ENCODE measurements around the gene RARA. TPM values are rescaled to one million over a fixed set of nuclear protein-coding genes. Genes with fewer than 3 reads are reported as not detected.
A peak's percentile ranks its signal among the peaks of the same experiment; 100 is the strongest.

RARA gene
- total and polyA plus RNA-seq, 2 of the 4 experiments (the other 2 are of a cell fraction): 9.0 to 12.7 TPM

- Histone ChIP-seq H3K9me1 (ENCODE audit: insufficient read depth, low read length) (peaks cover 42% of the 10 kb centered on the region), H3K79me1 (ENCODE audit: low read depth in 1 of 2, low read length in 2 of 2) (peaks cover 15 to 96% of the 10 kb centered on the region in 2 experiments), H2BK15ac (ENCODE audit: low read depth, low read length) (no peak overlapping the region; the same call in 2 of the 3 replicates), H3K18ac (ENCODE audit: low read depth, low read length) (no peak overlapping the region), H4K20me1 (ENCODE audit: insufficient read depth, low read length) (peaks cover 76% of the 10 kb centered on the region), H3K4me3 (ENCODE audit: insufficient read depth, low read depth, low read length) (no peak overlapping the region), H3K27me3 (ENCODE audit: control insufficient read depth, insufficient read depth, low read length) (no peaks in the 10 kb centered on the region), H3K4me2 (ENCODE audit: low read depth, low read length) (no peak overlapping the region), H3K14ac (replicated peaks; ENCODE audit: low read depth, low read length) (peak overlapping the region; percentile 27), H2AFZ (replicated peaks; ENCODE audit: low read length, poor library complexity) (peak overlapping the region; percentile 92), H3K56ac (ENCODE audit: extremely low read depth, insufficient read depth, low read length) (no peak overlapping the region; the same call in 1 of the 2 replicates), H3K23ac (ENCODE audit: low read depth, low read length) (peak overlapping the region; percentile 38; the same call in 1 of the 2 replicates), H4K8ac (ENCODE audit: low read depth in 2 of 2, low read length in 2 of 2) (peak overlapping the region in 1 of 2 experiments; percentile 99; a peak in 2 of 4 replicates), H3K4ac (ENCODE audit: low read depth, low read length) (peak overlapping the region; percentile 98), H2BK5ac (ENCODE audit: low read depth, low read length, poor library complexity, severe bottlenecking) (no peak overlapping the region), H4K5ac (ENCODE audit: low read depth, low read length) (no peak overlapping the region), H2AK9ac (replicated peaks; ENCODE audit: low read depth, low read length, poor library complexity) (peak overlapping the region; percentile 81), H4K91ac (ENCODE audit: insufficient read depth, low read depth, low read length) (peak overlapping the region; percentile 96), H2AK5ac (ENCODE audit: low read depth, low read length) (peak overlapping the region; percentile 81), H3K36me3 (ENCODE audit: control insufficient read depth, insufficient read depth, low read length) (no peaks in the 10 kb centered on the region), H3K9me3 (ENCODE audit: control insufficient read depth, insufficient read depth, low read length) (no peaks in the 10 kb centered on the region), H3K9ac (ENCODE audit: low read depth, low read length) (no peak overlapping the region), H2BK20ac (ENCODE audit: low read depth, low read length) (0 out of 2 replicates have a peak overlapping the region, but pooled peaks have one; percentile 3), H3K4me1 (ENCODE audit: control insufficient read depth, insufficient read depth, low read length) (peaks cover 60% of the 10 kb centered on the region), H2BK120ac (ENCODE audit: low read depth, low read length) (peak overlapping the region; percentile 57), H3K27ac (ENCODE audit: insufficient read depth, low read length) (peak overlapping the region; percentile 30)
- BruUV-seq (replicated peaks): no TSS peak
- dilution Hi-C loops (cut with HindIII; ENCODE audit: low sequenced_read_pairs, unreplicated experiment) (no loop called here), in situ Hi-C loops (cut with MboI; ENCODE audit: low sequenced_read_pairs) (no loop called here), intact Hi-C loops (cut with micrococcal nuclease) (no loop called here)
- TF ChIP-seq, protein P1, sequence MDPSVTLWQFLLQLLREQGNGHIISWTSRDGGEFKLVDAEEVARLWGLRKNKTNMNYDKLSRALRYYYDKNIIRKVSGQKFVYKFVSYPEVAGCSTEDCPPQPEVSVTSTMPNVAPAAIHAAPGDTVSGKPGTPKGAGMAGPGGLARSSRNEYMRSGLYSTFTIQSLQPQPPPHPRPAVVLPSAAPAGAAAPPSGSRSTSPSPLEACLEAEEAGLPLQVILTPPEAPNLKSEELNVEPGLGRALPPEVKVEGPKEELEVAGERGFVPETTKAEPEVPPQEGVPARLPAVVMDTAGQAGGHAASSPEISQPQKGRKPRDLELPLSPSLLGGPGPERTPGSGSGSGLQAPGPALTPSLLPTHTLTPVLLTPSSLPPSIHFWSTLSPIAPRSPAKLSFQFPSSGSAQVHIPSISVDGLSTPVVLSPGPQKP (IDR thresholded peaks at IDR 0.05; ENCODE audit: borderline replicate concordance, low read depth, low read length): no peak
- 0 out of 2 replicates have a peak, but pooled peaks have one; percentile 21 for TF ChIP-seq MAZ (IDR thresholded peaks at IDR 0.05; ENCODE audit: borderline replicate concordance, low read depth, low read length)
- TF ChIP-seq, protein P2, sequence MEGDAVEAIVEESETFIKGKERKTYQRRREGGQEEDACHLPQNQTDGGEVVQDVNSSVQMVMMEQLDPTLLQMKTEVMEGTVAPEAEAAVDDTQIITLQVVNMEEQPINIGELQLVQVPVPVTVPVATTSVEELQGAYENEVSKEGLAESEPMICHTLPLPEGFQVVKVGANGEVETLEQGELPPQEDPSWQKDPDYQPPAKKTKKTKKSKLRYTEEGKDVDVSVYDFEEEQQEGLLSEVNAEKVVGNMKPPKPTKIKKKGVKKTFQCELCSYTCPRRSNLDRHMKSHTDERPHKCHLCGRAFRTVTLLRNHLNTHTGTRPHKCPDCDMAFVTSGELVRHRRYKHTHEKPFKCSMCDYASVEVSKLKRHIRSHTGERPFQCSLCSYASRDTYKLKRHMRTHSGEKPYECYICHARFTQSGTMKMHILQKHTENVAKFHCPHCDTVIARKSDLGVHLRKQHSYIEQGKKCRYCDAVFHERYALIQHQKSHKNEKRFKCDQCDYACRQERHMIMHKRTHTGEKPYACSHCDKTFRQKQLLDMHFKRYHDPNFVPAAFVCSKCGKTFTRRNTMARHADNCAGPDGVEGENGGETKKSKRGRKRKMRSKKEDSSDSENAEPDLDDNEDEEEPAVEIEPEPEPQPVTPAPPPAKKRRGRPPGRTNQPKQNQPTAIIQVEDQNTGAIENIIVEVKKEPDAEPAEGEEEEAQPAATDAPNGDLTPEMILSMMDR (conservative IDR thresholded peaks at IDR 0.05; ENCODE audit: low read depth, low read length): no peak
- peak; percentile 44 for DNase-seq
- 0 out of 2 replicates have a peak, but pooled peaks have one; percentile 3 for ATAC-seq (ENCODE audit: low read depth)
- no CpG with 5 or more reads among the region's 10 CpGs for WGBS, 2 experiments (ENCODE audit: extremely low coverage in 2 of 2, insufficient read length in 1 of 2)
- CTCF ChIA-PET: interaction anchor here (1.1 kb wide), 1 partner anchor 70 kb away, joined by 3 read pairs; no protein-coding TSS in a partner anchor
- POLR2A ChIA-PET (ENCODE audit: unreplicated experiment): no interaction called here
Measured at GRCh38 chr17:40323391-40324381, 14.7 kb downstream of the RARA start.

All from IMR-90 (cell line).